Activated T-helper 1 cell treated with anti-CD3 and anti-CD28 coated beads, Interleukin-2, amount 50 U/mL, for 16 hours (primary cell): ENCODE data around the gene DPY19L1.
"Not testable (repeated sequence)": the region's sequence is repeated elsewhere in the genome, so short reads cannot be mapped to it uniquely, and the experiment has no call there.

ENCODE experiments used
- DNase-seq, 2 donors: peaks; one replicate each; pipeline ENCODE4 v3.0.0-alpha.2; 2020; ENCODE audit warnings: low read depth in 1 of 2, low spot score in 1 of 2

The DPY19L1 gene

GRCh38 chr7:35037211-35037525 is at the start of gene DPY19L1:
Gene DPY19L1 (minus strand): TSS chr7:35037485. CDS start chr7:35037394, 91 bp downstream.
- no peak for DNase-seq

- DNase-seq, result not testable (repeated sequence)
Measured at GRCh38 chr7:35079517-35079916, 42.2 kb upstream of the DPY19L1 start.

GRCh38 chr7:35074008-35074407 is 36.7 kb upstream of the DPY19L1 start:
- not testable (repeated sequence) for DNase-seq

GRCh38 chr7:35072950-35073827 is 35.9 kb upstream of the DPY19L1 start:
- not testable (repeated sequence) for DNase-seq

- not testable (repeated sequence) for DNase-seq
Measured at GRCh38 chr7:35069084-35069483, 31.8 kb upstream of the DPY19L1 start.

GRCh38 chr7:35065382-35065781 is 28.1 kb upstream of the DPY19L1 start:
- DNase-seq, result not testable (repeated sequence)

GRCh38 chr7:35058571-35058970 is 21.3 kb upstream of the DPY19L1 start:
- not testable (repeated sequence) for DNase-seq

- DNase-seq, result not testable (repeated sequence)
Measured at GRCh38 chr7:35057505-35058451, 20.5 kb upstream of the DPY19L1 start.

- not testable (repeated sequence) for DNase-seq
Measured at GRCh38 chr7:35055733-35056132, 18.4 kb upstream of the DPY19L1 start.

- DNase-seq, result not testable (repeated sequence)
Measured at GRCh38 chr7:35053488-35054175, 16.3 kb upstream of the DPY19L1 start.

GRCh38 chr7:35048390-35048789 is 11.1 kb upstream of the DPY19L1 start:
- not testable (repeated sequence) for DNase-seq

GRCh38 chr7:35047912-35048305 is 10.6 kb upstream of the DPY19L1 start:
- not testable (repeated sequence) for DNase-seq

- not testable (repeated sequence) for DNase-seq
Measured at GRCh38 chr7:35047263-35047911, 10.1 kb upstream of the DPY19L1 start.

- DNase-seq, result not testable (repeated sequence)
Measured at GRCh38 chr7:35043301-35043700, 6.0 kb upstream of the DPY19L1 start.

GRCh38 chr7:35040906-35041305 is 3.6 kb upstream of the DPY19L1 start:
- DNase-seq, result no peak

- DNase-seq, result no peak
Measured at GRCh38 chr7:35039343-35039742, 2.1 kb upstream of the DPY19L1 start.

- no peak for DNase-seq
Measured at GRCh38 chr7:35038354-35038753, 1.1 kb upstream of the DPY19L1 start.

- DNase-seq, result peak; percentile 73 to 87
Measured at GRCh38 chr7:35037526-35038341, 449 bp upstream of the DPY19L1 start.

GRCh38 chr7:35036361-35037171 is 719 bp downstream of the DPY19L1 start:
- DNase-seq, result peak in 1 of 2 donors; percentile 21
